ENCODE data around the gene MARS1.

DNA sequence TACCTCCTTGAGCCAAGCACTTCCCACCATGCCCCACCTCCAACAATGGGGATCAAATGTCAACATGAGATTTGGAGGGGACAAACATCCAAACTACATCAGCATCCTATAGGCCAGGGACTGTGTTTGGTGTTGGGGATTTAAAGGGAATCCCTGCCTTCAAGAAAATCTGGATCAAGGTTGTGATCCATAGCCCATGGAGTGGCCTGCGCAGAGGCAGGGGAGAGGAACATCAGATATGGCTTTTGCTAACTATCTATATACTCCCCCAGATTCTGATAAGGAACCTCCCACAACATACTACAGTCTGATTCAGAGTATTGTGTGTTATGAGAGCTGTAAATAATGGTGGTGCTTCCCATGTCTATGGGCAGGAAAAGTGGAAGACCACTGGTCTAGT lies 67.0 kb downstream of the MARS1 start:
- TF ChIP-seq EZH2phosphoT487 (IDR thresholded peaks at IDR 0.05; ENCODE audit: low read depth): no peak
- TF ChIP-seq CTCF (IDR thresholded peaks at IDR 0.05; ENCODE audit: low read depth, low read length): no peak

Data from OCI-LY3 (cell line).